GM12873 (cell line): Measurements from ENCODE around the gene KDM1A.

Experiments
- TF ChIP-seq, protein P1 (sequence below): IDR thresholded peaks from 2 replicates; pipeline ENCODE4 v1.5.1; 2012; ENCODE audit warnings: low read depth, mild to moderate bottlenecking, moderate library complexity, low read length, control low read depth; ENCODE audit not compliant: insufficient read depth; ENCODE audit errors: missing control alignments

KDM1A gene

DNA sequence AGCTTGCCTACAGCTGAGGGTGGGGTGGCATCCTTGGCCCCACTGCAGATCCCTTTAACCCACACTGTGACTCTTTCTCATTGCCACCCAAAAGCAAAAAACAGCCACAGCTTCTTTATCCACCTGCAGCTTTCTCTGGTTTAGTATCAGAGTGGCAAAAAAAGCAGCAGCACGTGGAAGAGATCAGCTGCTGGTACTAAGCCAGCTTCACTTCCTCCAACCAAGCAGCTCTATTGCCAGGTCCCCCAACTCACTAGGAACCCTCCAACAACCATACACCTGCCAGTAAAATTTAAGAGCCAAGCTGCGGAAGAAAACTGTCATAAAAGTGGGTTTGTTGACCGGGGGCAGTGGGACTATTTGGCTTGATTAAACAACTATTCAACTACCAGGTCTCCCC is 66.4 kb downstream of the KDM1A start:
- TF ChIP-seq, protein P1, sequence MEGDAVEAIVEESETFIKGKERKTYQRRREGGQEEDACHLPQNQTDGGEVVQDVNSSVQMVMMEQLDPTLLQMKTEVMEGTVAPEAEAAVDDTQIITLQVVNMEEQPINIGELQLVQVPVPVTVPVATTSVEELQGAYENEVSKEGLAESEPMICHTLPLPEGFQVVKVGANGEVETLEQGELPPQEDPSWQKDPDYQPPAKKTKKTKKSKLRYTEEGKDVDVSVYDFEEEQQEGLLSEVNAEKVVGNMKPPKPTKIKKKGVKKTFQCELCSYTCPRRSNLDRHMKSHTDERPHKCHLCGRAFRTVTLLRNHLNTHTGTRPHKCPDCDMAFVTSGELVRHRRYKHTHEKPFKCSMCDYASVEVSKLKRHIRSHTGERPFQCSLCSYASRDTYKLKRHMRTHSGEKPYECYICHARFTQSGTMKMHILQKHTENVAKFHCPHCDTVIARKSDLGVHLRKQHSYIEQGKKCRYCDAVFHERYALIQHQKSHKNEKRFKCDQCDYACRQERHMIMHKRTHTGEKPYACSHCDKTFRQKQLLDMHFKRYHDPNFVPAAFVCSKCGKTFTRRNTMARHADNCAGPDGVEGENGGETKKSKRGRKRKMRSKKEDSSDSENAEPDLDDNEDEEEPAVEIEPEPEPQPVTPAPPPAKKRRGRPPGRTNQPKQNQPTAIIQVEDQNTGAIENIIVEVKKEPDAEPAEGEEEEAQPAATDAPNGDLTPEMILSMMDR, result no peak

DNA sequence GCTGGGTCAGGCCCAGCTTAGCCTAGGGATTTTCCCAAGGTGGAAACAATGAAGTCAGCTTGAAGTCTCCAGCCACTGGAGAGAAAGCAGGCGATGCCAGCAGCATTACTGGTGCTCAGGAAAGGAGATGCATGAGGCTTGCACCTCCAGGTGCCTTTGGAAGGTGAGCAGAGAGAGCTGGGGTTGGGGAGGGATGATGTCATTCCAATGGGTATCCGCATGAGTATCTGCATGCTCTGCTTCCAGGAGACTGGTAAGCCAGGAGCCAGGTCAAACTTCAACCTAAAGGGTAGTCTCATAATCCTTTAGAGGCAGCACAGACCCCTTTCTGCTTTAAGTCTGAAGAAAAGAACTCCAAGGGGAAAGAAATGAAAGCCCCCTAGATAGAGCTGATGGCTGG is 68.8 kb downstream of the KDM1A start:
- TF ChIP-seq, protein P1, result no peak

DNA sequence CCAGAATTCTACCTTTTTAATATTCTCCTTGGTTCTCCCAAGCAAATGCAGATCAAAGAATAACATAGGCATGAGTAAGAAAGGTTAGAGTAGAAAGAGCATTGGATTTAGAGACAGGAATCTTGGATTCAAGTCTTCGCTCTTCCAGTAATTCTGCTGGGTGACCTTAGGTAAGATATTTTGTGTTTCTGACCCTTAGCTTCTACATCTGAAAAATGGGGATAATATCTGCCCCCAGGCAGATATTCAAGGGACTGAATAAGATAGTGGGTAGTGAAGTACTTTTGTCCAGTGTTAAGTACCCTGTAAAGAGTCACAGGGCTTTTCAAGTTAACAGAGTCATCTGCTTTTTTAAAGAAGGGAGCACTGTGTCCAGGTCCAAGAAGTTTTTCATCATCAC is 70.8 kb downstream of the KDM1A start:
- TF ChIP-seq, protein P1, result no peak

GRCh38 chr1:23091545-23091944 is 72.3 kb downstream of the KDM1A start:
- TF ChIP-seq, protein P1, result no peak

DNA sequence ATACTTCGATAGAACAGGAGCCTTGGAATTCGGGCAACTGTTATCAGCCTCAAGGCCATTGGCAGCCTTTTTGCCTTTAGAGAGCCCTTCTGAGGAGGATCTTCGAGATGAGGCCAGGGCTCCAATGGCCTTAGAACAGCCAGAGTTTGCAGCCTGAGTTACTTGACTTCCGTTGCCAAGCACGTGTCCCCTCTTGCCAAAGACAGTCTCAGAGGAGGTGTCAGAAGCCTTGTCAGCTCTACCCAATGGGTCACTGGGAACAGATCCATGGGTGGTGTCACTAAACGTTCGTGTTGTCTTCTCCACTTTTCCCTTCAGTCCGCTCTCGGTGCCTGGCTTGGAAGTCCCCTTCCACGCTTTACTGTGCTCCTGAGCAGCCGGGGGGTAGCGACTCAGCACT is 73.2 kb downstream of the KDM1A start:
- TF ChIP-seq, protein P1, result no peak

GRCh38 chr1:23097316-23097715 is 78.0 kb downstream of the KDM1A start:
- TF ChIP-seq, protein P1, result no peak

DNA sequence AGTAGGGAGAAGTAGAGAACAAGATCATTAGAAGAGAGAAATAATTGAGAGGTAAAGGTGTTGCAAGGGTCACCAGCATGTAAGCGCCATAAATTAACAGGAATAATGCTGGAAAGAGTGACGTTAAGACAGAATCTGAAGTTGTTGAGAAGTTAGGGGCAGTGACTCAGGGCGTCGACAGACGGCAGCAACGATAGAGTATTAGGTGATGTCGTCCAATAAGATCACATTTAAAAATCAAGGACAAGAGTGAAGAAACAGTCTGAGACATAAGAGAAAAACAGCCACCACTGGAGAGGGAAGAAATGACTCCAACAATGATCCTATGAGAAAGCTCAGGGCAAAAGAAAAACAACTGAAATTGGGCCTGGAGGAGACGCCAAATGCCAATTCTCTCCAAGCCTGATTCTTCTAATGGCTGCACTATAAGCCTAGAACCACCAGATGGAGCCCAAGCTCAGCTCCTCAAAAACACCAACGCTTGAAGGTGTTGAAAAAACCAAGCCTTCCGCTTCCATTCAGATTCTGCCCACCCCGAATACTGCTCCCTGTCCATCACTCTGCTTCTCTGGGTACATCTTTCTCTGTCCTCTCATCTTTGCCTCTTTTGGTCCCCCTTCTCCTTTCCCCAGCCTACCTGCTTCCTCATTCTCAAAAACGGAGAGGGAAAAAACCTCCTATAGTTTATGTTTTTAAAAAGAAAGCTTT is 79.3 kb downstream of the KDM1A start:
- TF ChIP-seq, protein P1, result peak; percentile 95

DNA sequence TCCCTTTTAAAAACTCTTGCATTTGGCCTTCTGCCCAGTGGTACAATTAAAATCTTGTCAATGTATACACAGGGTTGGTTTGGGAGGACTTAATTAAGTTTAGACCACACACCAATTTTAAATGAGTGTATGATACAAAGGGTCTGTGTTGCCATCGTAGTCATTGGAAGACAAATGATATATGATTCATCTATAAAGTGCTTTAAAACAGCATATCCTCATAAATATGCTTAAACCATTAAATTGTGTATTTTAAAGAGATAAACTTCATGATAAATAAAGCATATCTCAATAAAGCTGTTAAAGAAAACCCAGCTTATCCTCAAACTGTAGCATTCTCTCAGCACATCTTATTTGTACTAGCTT is 79.9 kb downstream of the KDM1A start:
- TF ChIP-seq, protein P1, result no peak
